Prostate gland (tissue), 2 donors: ENCODE results near the gene TRIM32. TPM values are rescaled to one million over a fixed set of nuclear protein-coding genes. Genes with fewer than 3 reads are reported as not detected.
"Not testable (repeated sequence)": the region's sequence is repeated elsewhere in the genome, so short reads cannot be mapped to it uniquely, and the experiment has no call there.

ENCODE experiments used
- DNase-seq: peaks from one replicate; pipeline ENCODE4 v3.0.0-alpha.2; 2019; ENCODE audit warnings: low spot score
- H3K27ac ChIP-seq, 2 donors: fragments of 200-600 bp; sonication (generic); 2 replicates each; pipeline ENCODE4 v1.5.1; 2017 to 2019
- H3K27me3 ChIP-seq: fragments of 200-600 bp; sonication (generic); replicated peaks from 2 replicates; pipeline ENCODE4 v1.5.1; 2019; ENCODE audit not compliant: insufficient read depth
- H3K36me3 ChIP-seq, 2 donors: fragments of 200-600 bp; sonication (generic); 1 replicate in 1 of 2; 2 replicates in 1 of 2; pipeline versions ENCODE4 v1.5.1 to v1.8.1; 2017 to 2019
- H3K4me1 ChIP-seq: fragments of 200-600 bp; sonication (generic); replicated peaks from 2 replicates; pipeline ENCODE4 v1.5.1; 2019
- H3K4me3 ChIP-seq, 2 donors: fragments of 200-600 bp; sonication (generic); 2 replicates each; pipeline ENCODE4 v1.5.1; 2017 to 2019
- H3K9me3 ChIP-seq: fragments of 200-600 bp; sonication (generic); 2 replicates; pipeline ENCODE4 v1.5.1; 2017
- CTCF ChIP-seq, 4 experiments: fragments of 200-600 bp in 2 of 4; fragments of 450-650 bp in 2 of 4; sonication (generic) in 2 of 4; IDR thresholded peaks; 1 replicate in 3 of 4; 2 replicates in 1 of 4; pipeline ENCODE4 v1.5.1; 2016 to 2019; ENCODE audit warnings: antibody characterized with exemption in 4 of 4, mild to moderate bottlenecking in 2 of 4, moderate library complexity in 2 of 4
- POLR2A ChIP-seq: fragments of 450-650 bp; IDR thresholded peaks from one replicate; pipeline ENCODE4 v1.6.1; 2016; ENCODE audit warnings: antibody characterized with exemption, mild to moderate bottlenecking
- POLR2AphosphoS5 ChIP-seq: sonication (generic); formaldehyde crosslinking; IDR thresholded peaks from one replicate; pipeline ENCODE4 v1.6.1; 2017; ENCODE audit warnings: antibody characterized with exemption
- WGBS: methylation state at CpG from one replicate; pipeline ENCODE4 v1.1.5; 2018; 5-methylcytosine and 5-hydroxymethylcytosine counted together
- intact Hi-C: fragments of 100-400 bp; cut with DNase I; formaldehyde crosslinking; loops from one replicate; pipeline ENCODE4 v1.14.2; 2022
- total RNA-seq, 2 donors: library from RNA; depleted of rRNA; stranded (reverse); fragments of >200 nt; gene quantifications; one replicate each; pipeline ENCODE4 v1.1.0, GENCODE V29; 2016

Gene TRIM32
- total RNA-seq, 2 donors from 2014 or later: 12.3 to 12.4 TPM

- no peak for DNase-seq
- peak overlapping the region in 1 of 2 donors; percentile 72 for H3K27ac ChIP-seq
- no peaks in the 10 kb centered on the region for H3K9me3 ChIP-seq
- TF ChIP-seq CTCF (IDR thresholded peaks at IDR 0.05) (no peak), POLR2A (no peak)
- H3K27me3 ChIP-seq: no peaks in the 10 kb centered on the region
- H3K4me3 ChIP-seq: peak overlapping the region; percentile 58 to 72
- H3K4me1 ChIP-seq: no peaks in the 10 kb centered on the region
- intact Hi-C loops: no loop called here
- no peaks in the 10 kb centered on the region for H3K36me3 ChIP-seq
- 35% methylated on average over 7 of the region's 7 CpGs for WGBS
Observed at GRCh38 chr9:116686693-116687073, 422 bp upstream of the TRIM32 start.

- DNase-seq: no peak
- H3K4me1 ChIP-seq: no peaks in the 10 kb centered on the region
- H3K27me3 ChIP-seq: no peaks in the 10 kb centered on the region
- no peaks in the 10 kb centered on the region for H3K9me3 ChIP-seq
- intact Hi-C loops: no loop called here
- TF ChIP-seq CTCF (IDR thresholded peaks at IDR 0.05) (no peak), POLR2A (no peak), POLR2AphosphoS5 (no peak)
- H3K36me3 ChIP-seq: no peaks in the 10 kb centered on the region
- WGBS: 14% methylated on average over 7 of the region's 7 CpGs
- H3K4me3 ChIP-seq: peak overlapping the region; percentile 58 to 72
- peak overlapping the region; percentile 72 to 75 for H3K27ac ChIP-seq
Observed at GRCh38 chr9:116687754-116688135, 640 bp downstream of the TRIM32 start.

GRCh38 chr9:116688806-116689485 lies 1.8 kb downstream of the TRIM32 start:
- H3K4me1 ChIP-seq: no peaks in the 10 kb centered on the region
- no peak for TF ChIP-seq POLR2AphosphoS5
- no peak for TF ChIP-seq POLR2A
- no peak for TF ChIP-seq CTCF (IDR thresholded peaks at IDR 0.05)
- WGBS: 90% methylated on average over 3 of the region's 3 CpGs
- H3K27ac ChIP-seq: no peak overlapping the region
- no peak for DNase-seq
- no peaks in the 10 kb centered on the region for H3K9me3 ChIP-seq
- no peak overlapping the region for H3K4me3 ChIP-seq
- no peaks in the 10 kb centered on the region for H3K27me3 ChIP-seq
- H3K36me3 ChIP-seq: no peaks in the 10 kb centered on the region
- intact Hi-C loops: no loop called here

GRCh38 chr9:116689486-116690032 lies 2.5 kb downstream of the TRIM32 start:
- intact Hi-C loops: no loop called here
- 94% methylated on average over 3 of the region's 3 CpGs for WGBS
- Histone ChIP-seq H3K27me3 (no peaks in the 10 kb centered on the region), H3K36me3 (no peaks in the 10 kb centered on the region), H3K9me3 (no peaks in the 10 kb centered on the region), H3K27ac (no peak overlapping the region), H3K4me3 (no peak overlapping the region), H3K4me1 (no peaks in the 10 kb centered on the region)
- no peak for DNase-seq
- no peak for TF ChIP-seq CTCF (IDR thresholded peaks at IDR 0.05)
- no peak for TF ChIP-seq POLR2AphosphoS5
- TF ChIP-seq POLR2A: no peak

- H3K4me3 ChIP-seq, H3K4me1 ChIP-seq, H3K27ac ChIP-seq, H3K27me3 ChIP-seq, intact Hi-C loops, H3K9me3 ChIP-seq, H3K36me3 ChIP-seq, DNase-seq: not testable (repeated sequence)
Observed at GRCh38 chr9:116690805-116691204, 3.7 kb downstream of the TRIM32 start.
